Endothelial cell of umbilical vein (primary cell): ENCODE measurements around the gene GRID1. TPM values are rescaled to one million over a fixed set of nuclear protein-coding genes. Genes with fewer than 3 reads are reported as not detected.

Source experiments
- BruUV-seq: library from RNA; stranded (reverse); fragments of 400-500 nt; replicated peaks from 2 replicates; lab custom pipeline; 2021; lab: Mats Ljungman, UMichigan
- CTCF ChIA-PET: fragments of 300-600, 350-600 bp; sonication (Branson Sonifier 250); formaldehyde crosslinking; loops from one replicate; lab custom pipeline; 2021; ENCODE audit warnings: antibody characterized with exemption, inconsistent platforms; lab: Charles Lee
- POLR2A ChIA-PET: fragments of 300-600, 350-600 bp; sonication (Branson Sonifier 250); formaldehyde crosslinking; loops from one replicate; lab custom pipeline; 2021; ENCODE audit warnings: antibody characterized with exemption, inconsistent platforms; lab: Charles Lee
- DNase-seq: peaks from one replicate; pipeline ENCODE4 v3.0.0-alpha.2; 2011; ENCODE audit warnings: low read depth, low spot score
- FAIRE-seq: peaks from 2 replicates; lab custom pipeline; 2011; peaks lifted over from hg19 to GRCh38; lab: Jason Lieb, UNC
- H2AFZ ChIP-seq: 2 replicates; pipeline ENCODE4 v1.6.0; 2012; ENCODE audit warnings: low read depth, low read length, control low read depth, inconsistent platforms
- H3K27ac ChIP-seq: 2 replicates; pipeline ENCODE4 v1.5.1; 2011; ENCODE audit warnings: low read depth, mild to moderate bottlenecking, control low read depth, low read length, moderate library complexity; ENCODE audit not compliant: insufficient read depth
- H3K27me3 ChIP-seq, 2 experiments: 2 replicates each; pipeline versions ENCODE4 v1.6.0 to v1.6.1; 2011; ENCODE audit warnings: low read length in 2 of 2, mixed read lengths in 1 of 2; ENCODE audit not compliant: control insufficient read depth in 2 of 2, insufficient read depth in 2 of 2
- H3K36me3 ChIP-seq, 2 experiments: 2 replicates in 1 of 2; 3 replicates in 1 of 2; pipeline ENCODE4 v1.5.1; 2011; ENCODE audit warnings: low read length in 2 of 2, mild to moderate bottlenecking in 1 of 2, moderate library complexity in 1 of 2; ENCODE audit not compliant: control insufficient read depth in 2 of 2, insufficient read depth in 2 of 2; ENCODE audit errors: extremely low read depth in 1 of 2
- H3K4me1 ChIP-seq: 3 replicates; pipeline ENCODE4 v1.5.1; 2011; ENCODE audit warnings: mild to moderate bottlenecking, low read length; ENCODE audit not compliant: control insufficient read depth, insufficient read depth; ENCODE audit errors: extremely low read depth
- H3K4me2 ChIP-seq: 2 replicates; pipeline ENCODE4 v1.6.1; 2011; ENCODE audit warnings: low read length, control low read depth, mixed read lengths; ENCODE audit not compliant: insufficient read depth
- H3K4me3 ChIP-seq, 3 experiments: fragments of 200-600 bp in 1 of 3; sonication (generic), shearing (Covaris generic) in 1 of 3; replicated peaks in 1 of 3; 2 replicates each; pipeline ENCODE4 v1.5.1; 2011 to 2016; ENCODE audit warnings: control low read depth in 3 of 3, low read length in 3 of 3, mild to moderate bottlenecking in 2 of 3, inconsistent platforms in 1 of 3, low read depth in 1 of 3, moderate library complexity in 1 of 3; ENCODE audit not compliant: insufficient read depth in 1 of 3
- H3K79me2 ChIP-seq: 2 replicates; pipeline ENCODE4 v1.6.0; 2012; ENCODE audit warnings: low read length, inconsistent platforms; ENCODE audit not compliant: control insufficient read depth, insufficient read depth
- H3K9ac ChIP-seq: replicated peaks from 2 replicates; pipeline ENCODE3; 2011; ENCODE audit warnings: low read length, control low read depth; ENCODE audit not compliant: insufficient read depth; ENCODE audit errors: extremely low read depth
- H3K9me1 ChIP-seq: replicated peaks from 3 replicates; pipeline ENCODE4 v1.6.0; 2011; ENCODE audit warnings: mild to moderate bottlenecking, low read length; ENCODE audit not compliant: control insufficient read depth, insufficient read depth; ENCODE audit errors: extremely low read depth
- H3K9me3 ChIP-seq: replicated peaks from 2 replicates; pipeline ENCODE4 v1.5.1; 2012; ENCODE audit warnings: low read length, inconsistent platforms; ENCODE audit not compliant: control insufficient read depth, insufficient read depth
- H4K20me1 ChIP-seq: replicated peaks from 2 replicates; pipeline ENCODE3; 2011; ENCODE audit warnings: mild to moderate bottlenecking, low read length; ENCODE audit not compliant: control insufficient read depth, insufficient read depth; ENCODE audit errors: extremely low read depth
- EZH2 ChIP-seq: IDR thresholded peaks from 2 replicates; pipeline ENCODE4 v1.6.1; 2012; ENCODE audit warnings: borderline replicate concordance, low read depth, mild to moderate bottlenecking, moderate library complexity, low read length, inconsistent platforms; ENCODE audit not compliant: severe bottlenecking
- FOS ChIP-seq: IDR thresholded peaks from 2 replicates; pipeline ENCODE4 v1.6.1; 2011; ENCODE audit warnings: mild to moderate bottlenecking, low read length, moderate library complexity, borderline replicate concordance; ENCODE audit not compliant: insufficient read depth
- GATA2 ChIP-seq: IDR thresholded peaks from 2 replicates; pipeline ENCODE4 v1.7.0; 2011; ENCODE audit warnings: low read depth, mild to moderate bottlenecking, moderate library complexity, mixed read lengths, low read length; ENCODE audit not compliant: insufficient read length, insufficient read depth
- JUN ChIP-seq: IDR thresholded peaks from 2 replicates; pipeline ENCODE4 v1.6.1; 2011; ENCODE audit warnings: borderline replicate concordance, low read depth; ENCODE audit not compliant: insufficient read length, insufficient read depth
- MYC ChIP-seq: IDR thresholded peaks from one replicate; pipeline ENCODE4 v1.6.1; 2011; ENCODE audit warnings: mild to moderate bottlenecking, low read depth, low read length
- POLR2A ChIP-seq: IDR thresholded peaks from 2 replicates; pipeline ENCODE4 v1.6.1; 2012; ENCODE audit warnings: low read depth, mild to moderate bottlenecking, control low read depth, low read length
- POLR2AphosphoS5 ChIP-seq: IDR thresholded peaks from 2 replicates; pipeline ENCODE4 v1.6.1; 2012; ENCODE audit warnings: low read depth, mild to moderate bottlenecking, control low read depth, low read length, moderate library complexity; ENCODE audit not compliant: insufficient read depth
- dilution Hi-C: fragments of 300-500 bp; cut with MboI; formaldehyde crosslinking; loops from one replicate; pipeline ENCODE4 v1.15.0; 2019; ENCODE audit warnings: low sequenced_read_pairs; ENCODE audit not compliant: extremely low pct_ligation_motif_present
- intact Hi-C: fragments of 100-400 bp; cut with micrococcal nuclease; formaldehyde crosslinking; loops from one replicate; pipeline ENCODE4 v1.10.0; 2022
- polyA plus RNA-seq, 4 experiments: library from polyadenylated mRNA; depleted of rRNA in 3 of 4; stranded (reverse) in 3 of 4; unstranded in 1 of 4; fragments of >200 nt; gene quantifications; 2 replicates each; pipeline versions ENCODE4 v1.2.1 to v1.2.3, GENCODE V29; 2011 to 2012; ENCODE audit warnings: missing spikeins in 1 of 4
- total RNA-seq: library from RNA; stranded (reverse); gene quantifications from 2 replicates; pipeline ENCODE4 v1.2.3, GENCODE V29; 2021
- TF ChIP-seq, protein P1 (sequence below), 2 donors: IDR thresholded peaks; 1 replicate in 1 of 2; 2 replicates in 1 of 2; pipeline ENCODE4 v1.5.1; 2011; ENCODE audit warnings: low read length in 2 of 2, mild to moderate bottlenecking in 2 of 2, moderate library complexity in 2 of 2, control low read depth in 1 of 2, inconsistent platforms in 1 of 2, low read depth in 1 of 2; ENCODE audit not compliant: insufficient read depth in 1 of 2; ENCODE audit errors: extremely low read depth in 1 of 2
- TF ChIP-seq, protein P2 (sequence below): IDR thresholded peaks from 2 replicates; pipeline ENCODE4 v1.6.1; 2011; ENCODE audit not compliant: insufficient read depth, insufficient read length

Gene GRID1
- total and polyA plus RNA-seq, 2 donors (not counting 3 experiments of a cell fraction or from before 2014, with no cell fraction given): not detected

DNA sequence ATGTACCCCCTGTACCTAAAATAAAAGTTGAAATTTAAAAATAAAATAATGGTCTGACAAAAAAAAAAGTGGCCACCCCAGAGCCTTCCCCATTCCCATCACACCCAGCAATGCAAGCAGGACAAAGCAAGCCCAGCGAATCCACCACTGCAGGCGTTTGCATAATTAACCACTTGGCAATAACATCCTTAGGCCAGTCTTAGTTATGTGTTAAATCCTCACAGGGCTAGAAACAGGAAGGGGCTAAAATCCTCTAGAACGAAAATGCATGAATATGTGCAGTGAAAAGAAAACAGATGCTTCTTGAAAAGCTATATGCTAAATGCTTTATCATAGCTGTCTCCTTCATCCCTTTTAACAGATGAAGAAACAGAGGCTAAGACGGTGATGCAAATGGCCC is 229.7 kb downstream of the GRID1 start:
- ChIA-PET CTCF (interaction anchor here (0.5 kb wide), 1 partner anchor 8 kb away, joined by 3 read pairs; no protein-coding TSS in a partner anchor), POLR2A (no interaction called here)
- FAIRE-seq: no peak
- Histone ChIP-seq H3K9ac (no peak overlapping the region), H3K79me2 (no peaks in the 10 kb centered on the region), H3K4me3 (no peak overlapping the region), H3K4me2 (no peak overlapping the region), H3K27me3 (no peaks in the 10 kb centered on the region), H3K9me1 (no peaks in the 10 kb centered on the region), H3K36me3 (no peaks in the 10 kb centered on the region), H3K9me3 (no peaks in the 10 kb centered on the region), H2AFZ (no peak overlapping the region), H3K27ac (no peak overlapping the region), H3K4me1 (no peaks in the 10 kb centered on the region), H4K20me1 (no peaks in the 10 kb centered on the region)
- dilution Hi-C loops (no loop called here), intact Hi-C loops (no loop called here)
- TF ChIP-seq POLR2A (no peak), MYC (no peak), JUN (no peak), EZH2 (no peak), POLR2AphosphoS5 (no peak), GATA2 (no peak), FOS (no peak)
- TF ChIP-seq, protein P1, sequence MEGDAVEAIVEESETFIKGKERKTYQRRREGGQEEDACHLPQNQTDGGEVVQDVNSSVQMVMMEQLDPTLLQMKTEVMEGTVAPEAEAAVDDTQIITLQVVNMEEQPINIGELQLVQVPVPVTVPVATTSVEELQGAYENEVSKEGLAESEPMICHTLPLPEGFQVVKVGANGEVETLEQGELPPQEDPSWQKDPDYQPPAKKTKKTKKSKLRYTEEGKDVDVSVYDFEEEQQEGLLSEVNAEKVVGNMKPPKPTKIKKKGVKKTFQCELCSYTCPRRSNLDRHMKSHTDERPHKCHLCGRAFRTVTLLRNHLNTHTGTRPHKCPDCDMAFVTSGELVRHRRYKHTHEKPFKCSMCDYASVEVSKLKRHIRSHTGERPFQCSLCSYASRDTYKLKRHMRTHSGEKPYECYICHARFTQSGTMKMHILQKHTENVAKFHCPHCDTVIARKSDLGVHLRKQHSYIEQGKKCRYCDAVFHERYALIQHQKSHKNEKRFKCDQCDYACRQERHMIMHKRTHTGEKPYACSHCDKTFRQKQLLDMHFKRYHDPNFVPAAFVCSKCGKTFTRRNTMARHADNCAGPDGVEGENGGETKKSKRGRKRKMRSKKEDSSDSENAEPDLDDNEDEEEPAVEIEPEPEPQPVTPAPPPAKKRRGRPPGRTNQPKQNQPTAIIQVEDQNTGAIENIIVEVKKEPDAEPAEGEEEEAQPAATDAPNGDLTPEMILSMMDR (IDR thresholded peaks at IDR 0.05; ENCODE audit: extremely low read depth in 1 of 2, insufficient read depth in 1 of 2, low read depth in 1 of 2, low read length in 2 of 2): no peak
- TF ChIP-seq, protein P2, sequence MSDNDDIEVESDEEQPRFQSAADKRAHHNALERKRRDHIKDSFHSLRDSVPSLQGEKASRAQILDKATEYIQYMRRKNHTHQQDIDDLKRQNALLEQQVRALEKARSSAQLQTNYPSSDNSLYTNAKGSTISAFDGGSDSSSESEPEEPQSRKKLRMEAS: no peak
- DNase-seq: no peak
- no TSS peak for BruUV-seq
